ENCODE data around the gene CDC5L. TPM values are rescaled to one million over a fixed set of nuclear protein-coding genes. Genes with fewer than 3 reads are reported as not detected.

CDC5L gene
- total and polyA plus RNA-seq, 2 experiments from 2014 or later, result 27.0 to 32.5 TPM

- no peak overlapping the region for H3K4me3 Mint-ChIP-seq
- DNase-seq (ENCODE audit: low spot score), result no peak
- Histone ChIP-seq H3K27me3 (ENCODE audit: insufficient read depth) (no peaks in the 10 kb centered on the region), H3K4me2 (no peak overlapping the region), H3K79me2 (replicated peaks; ENCODE audit: insufficient read depth) (no peaks in the 10 kb centered on the region), H3K27ac (ENCODE audit: low read depth) (no peak overlapping the region), H3K4me3 (no peak overlapping the region), H3K36me3 (ENCODE audit: insufficient read depth) (no peaks in the 10 kb centered on the region; the same call in 1 of the 2 replicates), H3K4me1 (ENCODE audit: insufficient read depth) (no peaks in the 10 kb centered on the region), H4K20me1 (replicated peaks; ENCODE audit: insufficient read depth) (no peaks in the 10 kb centered on the region), H2AFZ (no peak overlapping the region), H3F3A (replicated peaks; ENCODE audit: low read depth) (no peaks in the 10 kb centered on the region), H3K9me2 (ENCODE audit: insufficient read depth) (no peaks in the 10 kb centered on the region)
- peaks cover 2% of the 10 kb centered on the region; the same call in 1 of the 3 replicates for H3K36me3 Mint-ChIP-seq (ENCODE audit: low read depth)
- TF ChIP-seq ZNF462 (CRISPR knock-in tag; IDR thresholded peaks at IDR 0.05) (no peak), NANOG (IDR thresholded peaks at IDR 0.05; ENCODE audit: borderline replicate concordance) (no peak), STAT1 (IDR thresholded peaks at IDR 0.05; ENCODE audit: unreplicated experiment) (no peak), EZH2phosphoT487 (IDR thresholded peaks at IDR 0.05; ENCODE audit: unreplicated experiment) (no peak), EZH2 (IDR thresholded peaks at IDR 0.05; ENCODE audit: low read depth, unreplicated experiment) (no peak), JUNB (IDR thresholded peaks at IDR 0.05; ENCODE audit: unreplicated experiment) (no peak), POLR2AphosphoS5 (IDR thresholded peaks at IDR 0.05; ENCODE audit: low read depth) (no peak)
- no peak overlapping the region for H3K27ac Mint-ChIP-seq
- no peaks in the 10 kb centered on the region for H3K4me1 Mint-ChIP-seq
- peaks cover 3% of the 10 kb centered on the region for H3K27me3 Mint-ChIP-seq (ENCODE audit: insufficient read depth, low read depth, poor library complexity)
- ATAC-seq, result no peak
- no peaks in the 10 kb centered on the region for H3K9me3 Mint-ChIP-seq
Measured at GRCh38 chr6:44453146-44453545, 65.6 kb downstream of the CDC5L start.

GRCh38 chr6:44454198-44454597 is 66.7 kb downstream of the CDC5L start:
- Histone ChIP-seq H3K27ac (ENCODE audit: low read depth) (no peak overlapping the region), H3K9me2 (ENCODE audit: insufficient read depth) (no peaks in the 10 kb centered on the region), H3F3A (replicated peaks; ENCODE audit: low read depth) (no peaks in the 10 kb centered on the region), H3K4me2 (no peak overlapping the region), H3K4me1 (ENCODE audit: insufficient read depth) (no peaks in the 10 kb centered on the region), H3K4me3 (no peak overlapping the region), H3K27me3 (ENCODE audit: insufficient read depth) (no peaks in the 10 kb centered on the region), H3K79me2 (replicated peaks; ENCODE audit: insufficient read depth) (no peaks in the 10 kb centered on the region), H4K20me1 (replicated peaks; ENCODE audit: insufficient read depth) (no peaks in the 10 kb centered on the region), H3K36me3 (ENCODE audit: insufficient read depth) (no peaks in the 10 kb centered on the region), H2AFZ (no peak overlapping the region)
- no peak for DNase-seq (ENCODE audit: low spot score)
- H3K4me3 Mint-ChIP-seq, result no peak overlapping the region
- no peaks in the 10 kb centered on the region for H3K4me1 Mint-ChIP-seq
- H3K9me3 Mint-ChIP-seq, result no peaks in the 10 kb centered on the region
- peaks cover 3% of the 10 kb centered on the region for H3K27me3 Mint-ChIP-seq (ENCODE audit: insufficient read depth, low read depth, poor library complexity)
- no peaks in the 10 kb centered on the region for H3K36me3 Mint-ChIP-seq (ENCODE audit: low read depth)
- TF ChIP-seq NANOG (IDR thresholded peaks at IDR 0.05; ENCODE audit: borderline replicate concordance), result no peak
- ATAC-seq, result no peak
- H3K27ac Mint-ChIP-seq, result no peak overlapping the region

All from GM23338 (cell line).